ENCODE results near the gene TMEM253.
A peak's percentile ranks its signal among the peaks of the same experiment; 100 is the strongest.

Gene TMEM253

DNA sequence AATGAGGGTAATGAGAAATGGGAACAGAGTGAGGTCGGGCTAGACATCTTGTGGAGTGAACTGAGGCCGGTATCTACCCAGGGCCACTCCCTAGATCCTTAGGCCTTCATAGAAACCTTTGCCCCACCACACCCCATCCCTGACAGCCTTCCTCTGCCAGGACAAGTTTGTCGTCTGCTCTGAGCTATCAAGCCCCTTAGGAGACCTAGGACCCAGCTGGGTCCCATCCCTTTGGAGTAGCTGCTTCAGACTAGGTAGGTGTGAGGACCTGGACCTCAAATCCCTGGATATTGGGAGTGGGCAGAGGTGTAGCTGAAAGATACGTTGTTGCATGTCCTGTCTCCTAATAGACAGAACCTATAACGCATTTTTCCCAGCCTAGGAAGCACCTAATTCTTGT, at the start of gene TMEM253:
Gene TMEM253, plus strand, starts transcription at position 136 of the 400 bp plus-strand sequence. CDS start 278 bp downstream, outside the sequence.
- DNase-seq: no peak

DNA sequence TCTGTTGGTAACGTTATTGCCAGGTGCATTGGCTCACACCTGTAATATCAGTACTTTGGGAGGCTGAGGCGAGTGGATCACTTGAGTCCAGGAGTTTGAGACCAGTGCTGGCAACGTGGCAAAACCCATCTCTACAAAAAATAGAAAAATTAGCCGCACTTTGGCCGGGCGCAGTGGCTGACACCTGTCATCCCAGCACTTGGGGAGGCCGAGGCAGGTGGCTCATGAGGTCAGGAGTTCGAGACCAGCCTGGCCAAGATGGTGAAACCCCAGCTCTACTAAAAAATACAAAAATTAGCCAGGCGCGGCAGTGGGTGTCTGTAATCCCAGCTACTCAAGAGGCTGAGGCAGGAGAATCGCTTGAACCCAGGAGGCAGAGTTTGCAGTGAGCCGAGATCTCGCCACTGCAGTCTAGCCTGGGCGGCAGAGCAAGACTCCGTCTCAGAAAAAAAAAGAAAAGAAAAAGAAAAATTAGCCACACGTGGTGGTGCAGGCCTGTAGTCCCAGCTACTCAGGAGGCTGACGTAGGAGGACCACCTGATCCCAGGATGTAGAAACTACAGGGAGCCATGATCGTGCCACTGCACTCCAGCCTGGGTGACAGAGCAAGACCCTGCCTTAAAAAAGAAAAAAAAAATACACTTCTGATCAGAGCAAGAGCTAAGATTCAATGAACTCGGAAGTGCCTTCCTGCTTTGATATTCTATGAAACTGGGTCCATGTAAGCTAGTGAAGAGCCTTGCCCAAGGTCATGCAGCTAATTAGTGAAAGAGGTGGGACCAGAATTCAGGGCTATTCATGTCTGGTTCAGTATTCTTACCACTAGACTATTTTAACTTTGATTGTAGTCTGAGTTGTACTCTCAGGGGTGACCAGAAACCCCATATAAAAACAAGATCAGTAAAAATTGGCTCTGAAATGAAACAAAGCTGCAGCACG, 47.4 kb upstream of the TMEM253 start:
- DNase-seq: no peak

DNA sequence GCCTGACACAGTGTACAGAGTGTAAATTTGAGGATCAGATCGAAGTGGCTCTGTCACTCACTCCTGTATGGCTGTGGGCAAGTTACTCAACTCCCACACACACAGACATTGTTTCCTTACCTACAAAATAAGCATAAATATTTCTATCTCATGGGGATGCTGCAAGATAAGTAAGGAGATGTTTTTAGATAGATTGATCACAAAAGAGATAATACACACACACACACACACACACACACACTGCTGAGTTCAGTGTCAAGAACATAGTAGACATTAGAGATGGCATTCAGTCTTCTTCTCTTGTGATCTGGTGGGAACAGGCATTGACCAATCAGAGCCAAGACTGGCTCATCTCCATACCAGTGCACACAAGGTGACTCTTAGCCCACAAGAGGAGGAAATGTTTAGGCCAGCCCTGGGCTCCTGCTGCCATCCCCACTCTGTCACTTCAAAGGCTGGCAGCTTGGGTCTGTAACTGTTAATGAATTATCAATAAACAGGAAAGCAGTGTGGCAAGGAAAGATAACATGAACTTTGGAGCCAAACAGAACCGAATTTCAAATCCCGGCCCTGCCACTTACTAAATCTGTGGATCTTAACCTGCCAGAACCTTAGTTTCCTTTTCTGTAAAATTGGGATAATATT, 46.6 kb upstream of the TMEM253 start:
- peak; percentile 15 for DNase-seq

DNA sequence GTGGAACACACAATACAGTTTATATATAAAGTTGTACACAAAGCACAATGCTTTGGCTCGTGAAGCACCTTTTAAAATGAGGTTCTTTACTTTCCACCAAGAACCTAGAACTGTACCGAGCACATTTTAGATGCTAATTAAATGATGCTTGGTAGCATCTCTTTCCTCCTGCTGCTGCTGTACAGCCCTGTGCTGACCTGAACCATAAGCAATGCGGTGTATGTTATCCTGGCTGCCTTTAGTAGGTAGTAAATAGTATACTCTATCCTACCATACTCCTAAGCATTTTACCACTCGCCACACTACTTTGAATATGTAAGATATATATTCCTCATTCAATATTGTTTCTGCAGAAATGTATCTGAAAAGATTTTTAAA, 46.1 kb upstream of the TMEM253 start:
- DNase-seq: no peak

DNA sequence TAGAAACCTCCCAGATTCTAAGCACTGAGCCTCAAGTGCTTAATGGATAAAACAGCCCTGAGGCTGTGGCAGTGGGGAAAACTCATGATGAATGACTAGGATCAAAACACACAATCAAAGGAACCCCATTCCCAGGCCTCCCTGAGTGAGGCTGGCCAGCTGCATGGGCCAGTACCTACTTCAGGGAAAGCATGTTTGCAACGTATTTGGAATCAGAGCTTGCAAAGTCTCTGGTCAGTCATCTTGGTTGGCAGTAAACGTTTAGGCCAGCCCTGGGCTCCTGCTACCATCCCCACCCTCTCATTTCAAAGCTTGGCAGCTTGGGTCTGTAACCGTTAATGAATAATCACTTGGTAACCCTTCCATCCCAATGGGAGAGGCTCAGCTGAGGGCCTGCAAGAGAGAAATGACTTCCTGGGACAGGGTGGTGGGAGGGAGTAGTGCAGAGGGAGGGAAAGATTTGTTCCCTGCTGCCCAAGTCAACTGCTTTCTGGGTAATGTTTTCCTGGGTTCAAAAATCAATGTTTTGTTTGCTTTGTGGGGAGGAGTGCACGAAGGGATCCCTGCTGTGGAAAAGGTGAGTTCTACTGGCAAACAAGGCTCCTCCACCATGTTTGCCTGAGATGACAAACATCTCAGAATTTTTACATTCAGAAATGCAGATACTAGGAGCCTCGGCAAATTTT, 45.3 kb upstream of the TMEM253 start:
- DNase-seq: no peak

DNA sequence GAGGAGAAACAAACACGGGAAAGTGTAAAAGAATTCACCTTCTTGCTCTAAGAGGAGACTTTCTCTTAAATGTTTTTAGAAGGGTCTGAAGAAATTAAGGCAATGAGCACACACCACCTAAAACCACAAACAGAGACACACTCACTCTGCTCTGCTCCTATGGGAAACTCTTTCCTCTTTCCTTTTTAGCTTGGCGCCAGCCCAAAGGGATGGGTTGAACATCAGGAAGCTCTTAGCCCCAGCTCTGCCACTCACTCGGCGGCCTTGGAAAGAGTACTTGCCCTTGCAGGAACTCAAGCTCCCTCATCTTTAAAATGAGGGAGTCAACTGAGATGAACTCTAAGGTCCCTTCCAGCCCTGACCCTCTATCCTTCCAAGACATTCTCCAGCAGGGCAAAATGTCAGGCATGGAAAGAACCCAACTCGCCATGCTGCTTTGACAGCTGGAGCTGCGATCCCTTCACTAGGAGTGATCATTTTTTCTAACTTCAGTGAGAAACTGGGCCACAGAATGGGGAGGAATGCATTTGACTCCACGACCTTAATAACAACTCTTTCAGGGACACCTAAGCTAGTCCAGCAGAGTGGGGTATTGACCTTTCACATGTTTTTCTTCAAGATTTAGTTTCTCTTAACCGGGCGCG, 44.2 kb upstream of the TMEM253 start:
- no peak for DNase-seq

DNA sequence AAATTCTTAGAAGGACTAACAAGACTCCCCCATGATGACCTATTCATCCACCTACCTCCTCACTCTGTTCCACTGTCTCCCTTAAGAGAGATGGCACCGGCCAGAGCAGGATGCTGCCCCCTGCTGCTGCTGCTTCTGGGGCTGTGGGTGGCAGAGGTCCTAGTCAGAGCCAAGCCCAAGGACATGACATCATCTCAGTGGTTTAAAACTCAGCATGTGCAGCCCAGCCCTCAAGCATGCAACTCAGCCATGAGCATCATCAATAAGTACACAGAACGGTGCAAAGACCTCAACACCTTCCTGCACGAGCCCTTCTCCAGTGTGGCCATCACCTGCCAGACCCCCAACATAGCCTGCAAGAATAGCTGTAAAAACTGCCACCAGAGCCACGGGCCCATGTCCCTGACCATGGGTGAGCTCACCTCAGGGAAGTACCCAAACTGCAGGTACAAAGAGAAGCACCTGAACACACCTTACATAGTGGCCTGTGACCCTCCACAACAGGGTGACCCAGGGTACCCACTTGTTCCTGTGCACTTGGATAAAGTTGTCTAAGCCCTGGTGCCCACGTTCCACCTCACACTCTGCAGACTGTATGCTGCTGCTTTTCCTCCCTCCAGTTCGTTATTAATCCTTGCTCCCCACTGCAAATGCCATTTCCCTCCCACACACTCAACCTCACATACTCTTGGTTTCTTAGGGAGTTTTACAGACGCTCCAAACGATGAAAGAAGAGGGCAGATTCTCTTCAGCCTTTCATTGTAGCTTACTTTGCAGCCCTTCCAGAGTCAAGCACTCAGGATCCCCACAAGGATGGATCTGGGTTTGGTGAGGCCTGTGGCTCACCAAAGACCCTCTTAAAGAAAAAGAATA, 42.8 kb upstream of the TMEM253 start, which contains the start of gene RNASE8:
Gene RNASE8, plus strand, starts transcription at position 20 of the 873 bp plus-strand sequence. Its CDS starts 71 bp downstream, at position 91.
- DNase-seq: peak; percentile 51

DNA sequence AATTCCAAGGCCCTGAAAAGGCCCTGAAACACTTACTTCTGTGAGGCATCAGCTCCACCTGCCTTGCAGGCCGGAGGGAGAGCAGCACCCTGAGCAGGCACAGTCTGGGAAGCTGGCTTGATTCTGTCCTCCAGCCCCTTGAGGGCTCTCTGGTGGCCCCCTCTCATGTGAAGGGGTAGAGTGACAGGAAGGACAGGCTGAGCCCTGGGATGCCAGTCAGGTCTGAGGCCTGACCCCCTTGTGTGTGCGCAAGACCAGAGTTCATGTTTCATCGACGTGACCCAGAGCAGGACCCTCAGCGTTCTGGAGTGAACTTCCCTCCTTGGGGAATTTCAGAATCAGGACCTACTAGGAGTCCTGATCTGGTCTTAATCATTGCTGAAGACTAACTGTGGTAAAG, 42.0 kb upstream of the TMEM253 start:
- no peak for DNase-seq

DNA sequence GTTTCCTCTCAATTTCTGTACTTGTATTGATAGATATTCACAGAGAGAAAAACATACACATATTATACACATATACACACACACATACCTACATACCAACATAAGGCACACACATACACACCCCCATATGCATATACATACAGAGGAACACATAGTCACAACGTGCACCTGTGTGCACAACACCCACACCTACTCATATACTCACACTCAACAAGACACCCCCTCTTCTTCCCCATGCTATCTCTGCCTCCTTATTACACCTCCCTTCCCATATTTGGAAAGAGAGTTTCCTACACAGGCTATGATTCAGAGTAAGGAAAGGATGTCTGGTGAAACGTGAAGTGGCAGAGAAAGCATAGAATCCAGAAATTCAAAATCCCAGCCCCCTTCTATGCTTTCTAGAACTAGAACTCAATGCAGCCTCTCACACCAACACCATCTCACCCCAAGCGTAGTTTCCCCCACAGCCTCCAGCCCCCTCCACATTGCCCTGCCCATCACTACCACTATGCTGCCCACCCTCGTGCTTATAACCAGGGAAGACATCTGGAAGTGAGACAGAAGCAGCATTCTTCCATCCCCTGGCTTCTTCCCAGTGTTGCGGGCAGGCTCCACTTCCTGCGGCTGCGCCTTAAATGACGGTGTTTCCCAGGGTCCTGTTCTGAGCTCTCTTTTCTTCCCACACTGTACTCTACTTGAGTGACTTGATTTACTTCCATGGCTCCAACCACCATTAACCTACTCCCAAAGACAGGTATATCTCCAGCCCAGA, 40.8 kb upstream of the TMEM253 start:
- DNase-seq: no peak

DNA sequence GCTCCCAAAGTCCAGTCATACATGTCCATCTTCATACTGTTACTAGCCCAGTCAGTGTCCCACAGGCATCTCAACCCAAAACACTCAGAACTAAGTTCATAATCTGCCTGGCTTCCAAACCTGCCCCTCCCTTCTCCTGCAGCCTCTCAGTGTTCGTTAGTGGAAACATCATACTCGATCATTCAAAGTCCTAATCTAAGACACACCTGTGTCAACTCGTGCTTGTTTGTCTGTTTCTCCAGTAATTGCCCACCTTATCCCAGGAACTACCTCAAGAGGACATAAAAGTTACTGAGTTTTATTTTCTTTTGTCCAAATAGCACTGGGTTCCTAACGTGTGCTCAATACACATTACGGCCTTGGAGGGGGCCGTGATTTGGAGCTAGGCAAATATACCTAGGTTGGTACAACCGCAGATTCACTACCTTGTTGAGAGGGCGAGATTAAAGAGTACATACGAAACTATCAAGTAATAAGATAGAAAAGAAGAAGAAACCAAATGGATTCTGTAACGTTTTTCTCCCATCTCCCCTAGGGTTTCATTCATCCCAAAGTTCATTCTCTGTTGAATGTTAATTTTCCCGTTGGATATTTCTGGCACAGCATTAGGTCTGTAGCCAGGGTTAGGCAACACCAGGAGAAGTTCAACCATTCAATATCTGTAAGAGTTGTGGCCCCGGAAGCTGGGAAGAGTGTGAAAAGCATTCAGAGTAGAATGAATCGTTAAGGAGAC, 40.1 kb upstream of the TMEM253 start:
- DNase-seq: no peak

DNA sequence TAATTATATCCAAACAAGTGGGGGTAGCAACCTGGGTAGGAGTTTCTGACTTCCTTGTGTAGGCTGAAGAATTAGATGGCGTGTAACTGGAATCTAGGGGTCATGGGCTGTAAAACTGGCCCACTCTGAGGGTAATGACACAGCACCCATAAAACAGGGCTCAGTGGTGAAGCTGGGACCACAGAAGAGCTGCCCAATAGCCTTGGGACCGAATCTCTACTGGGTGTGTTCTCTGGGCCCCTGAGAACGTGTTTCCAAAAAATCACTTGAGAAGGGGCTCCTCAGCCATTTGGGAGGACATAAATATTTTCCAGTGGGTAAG, 39.6 kb upstream of the TMEM253 start:
- no peak for DNase-seq

DNA sequence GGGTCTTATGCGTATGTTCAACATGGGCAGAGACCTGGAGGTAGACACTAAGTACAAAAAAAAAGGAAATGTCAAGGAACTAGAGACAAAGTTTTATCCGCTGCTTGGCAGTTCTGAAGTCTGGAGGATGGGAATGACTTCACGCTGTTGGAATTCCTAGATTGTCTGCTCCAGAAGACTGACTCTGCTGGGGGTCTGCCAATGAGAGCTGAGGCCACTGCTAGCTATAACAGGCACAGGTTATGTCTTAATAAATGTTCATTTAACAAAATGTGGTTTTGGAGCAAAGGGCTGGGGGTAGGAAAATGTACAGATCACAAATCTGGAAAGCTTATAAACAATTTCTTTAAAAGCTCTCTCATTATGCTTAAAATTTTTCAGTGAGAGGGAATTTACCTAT, 37.4 kb upstream of the TMEM253 start:
- no peak for DNase-seq

DNA sequence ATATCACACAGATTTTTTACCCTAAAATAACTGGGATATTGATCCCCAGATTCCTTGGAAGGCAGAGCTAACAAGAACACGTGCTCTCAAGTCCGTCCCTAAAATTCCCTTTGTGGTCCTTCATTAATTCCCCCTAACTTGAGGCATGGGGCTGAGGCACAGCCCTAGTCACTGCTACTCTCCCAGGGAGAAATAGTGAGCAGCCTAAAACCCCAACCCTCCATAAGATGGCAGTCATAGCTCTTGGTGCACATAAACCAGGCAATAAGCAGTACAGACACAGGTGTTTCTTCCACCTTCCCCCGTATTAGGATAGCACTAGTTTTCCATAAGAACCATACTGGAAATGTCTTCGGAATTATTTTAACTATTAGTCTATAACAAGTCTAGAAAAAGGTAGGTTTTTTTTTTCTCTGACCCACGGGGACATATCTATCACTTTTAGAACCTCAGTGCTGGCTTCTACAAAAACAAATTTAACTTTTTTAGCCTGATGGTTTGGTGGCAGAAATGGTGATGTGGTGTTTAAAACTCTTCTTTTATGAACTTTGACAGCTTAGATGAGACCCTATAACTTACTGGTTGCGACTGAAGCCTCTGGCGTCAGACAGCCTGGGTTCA, 33.9 kb upstream of the TMEM253 start:
- DNase-seq: peak; percentile 41

DNA sequence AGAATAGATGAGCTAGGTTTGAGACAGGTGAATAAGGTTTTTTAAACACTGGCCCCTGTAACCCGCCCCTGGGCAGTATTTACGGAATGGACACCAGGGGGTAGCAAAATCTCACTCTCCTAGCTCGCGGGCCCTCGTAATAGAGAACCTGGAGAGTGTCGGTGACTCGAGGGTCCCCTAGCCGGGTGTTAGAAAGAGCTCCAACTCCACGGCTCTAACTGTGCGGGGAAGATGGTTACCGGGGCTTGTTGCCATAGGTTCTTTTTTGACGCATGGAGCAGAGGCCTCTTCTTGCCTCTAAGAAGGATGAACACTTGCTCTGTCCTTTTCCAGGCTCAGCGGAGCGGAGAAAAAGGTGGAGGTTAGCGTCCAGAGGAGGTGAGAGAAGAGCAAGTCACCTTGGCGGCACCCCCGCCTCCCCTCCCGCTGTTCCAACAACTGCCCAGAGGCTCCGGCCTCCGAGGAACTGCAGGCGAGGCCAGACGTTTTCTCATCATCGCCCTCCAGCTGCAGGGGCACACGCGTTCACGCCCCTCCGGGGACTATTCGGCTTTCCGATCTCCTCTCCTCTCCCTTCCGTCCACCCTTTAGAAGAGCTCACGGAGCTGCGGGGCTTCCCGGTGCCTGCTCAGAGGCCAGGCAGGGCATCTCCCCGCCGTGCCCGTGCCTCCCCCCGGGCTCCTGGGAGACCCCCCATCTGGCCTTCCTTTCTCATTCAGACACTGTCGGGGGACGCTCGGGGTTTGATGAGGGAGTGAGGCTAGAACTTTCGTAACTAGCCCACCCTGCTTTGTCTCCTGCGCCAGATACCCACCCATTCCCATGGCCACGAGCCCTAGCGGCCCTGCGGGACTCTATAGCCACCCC, 32.1 kb upstream of the TMEM253 start:
- peak; percentile 89 for DNase-seq

DNA sequence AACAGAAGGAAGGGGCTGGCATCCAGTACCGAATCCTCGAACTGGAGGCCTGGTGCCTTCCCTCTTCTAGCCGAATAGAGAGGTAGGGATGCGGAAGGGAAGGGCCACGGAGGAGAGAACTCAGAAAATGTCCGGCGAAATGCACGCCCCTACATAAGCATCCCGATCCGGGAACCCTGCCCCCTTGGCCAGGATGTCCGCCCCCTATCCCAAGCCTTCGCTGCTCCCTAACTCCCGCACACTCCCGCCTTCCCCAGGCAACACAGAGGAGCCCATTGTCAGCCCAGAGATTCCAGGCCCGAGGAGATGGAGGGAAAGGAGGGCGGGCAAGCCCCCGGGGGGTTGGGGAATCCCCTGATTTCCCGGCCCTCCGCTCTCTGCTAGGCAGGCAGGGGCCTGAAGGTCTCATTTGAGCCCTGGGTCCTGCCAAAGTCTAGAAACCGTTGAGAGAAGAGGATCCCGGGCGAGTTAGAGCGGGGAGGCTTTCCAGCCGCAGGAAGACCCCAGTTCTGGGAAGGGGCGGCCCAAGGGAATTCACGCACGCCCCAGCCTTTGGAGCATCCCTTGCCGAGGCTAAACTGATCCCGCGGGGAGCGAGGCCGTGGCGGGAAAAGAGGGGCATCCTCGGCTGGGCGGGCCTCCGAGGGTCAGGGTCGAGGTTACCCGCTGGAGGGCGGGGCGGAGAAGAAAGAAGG, 31.3 kb upstream of the TMEM253 start:
- DNase-seq: peak; percentile 15

DNA sequence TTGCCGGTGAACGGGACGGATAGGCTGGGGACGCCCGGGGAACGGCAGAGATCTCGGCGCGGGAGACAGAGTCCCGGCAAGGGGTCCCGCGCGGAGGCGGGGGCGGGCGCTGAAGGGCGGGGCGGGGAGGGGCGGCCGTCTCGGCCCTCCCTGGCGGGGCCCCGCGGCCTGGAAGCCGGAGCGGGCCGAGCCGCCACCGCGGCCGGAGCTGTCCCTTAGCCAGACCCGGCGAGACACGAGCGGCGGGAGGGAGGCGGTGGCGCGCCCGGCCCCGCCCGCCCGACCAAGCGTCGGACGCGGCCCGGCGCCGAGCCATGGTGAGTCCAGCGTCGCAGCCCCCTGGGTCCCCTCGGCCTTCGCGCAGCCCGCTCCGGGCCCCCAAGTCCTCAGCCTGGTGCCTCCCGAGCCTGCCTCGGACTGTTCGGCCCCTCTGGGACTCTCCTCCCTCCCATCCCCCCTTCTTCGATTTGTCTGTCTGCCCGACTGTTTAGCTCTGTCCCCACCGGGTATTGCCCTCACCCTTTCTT, 30.7 kb upstream of the TMEM253 start, which contains the start of gene ARHGEF40:
Gene ARHGEF40, plus strand, starts transcription at position 222 of the 527 bp plus-strand sequence. Its CDS starts 93 bp downstream, at position 315.
- DNase-seq: peak; percentile 41

DNA sequence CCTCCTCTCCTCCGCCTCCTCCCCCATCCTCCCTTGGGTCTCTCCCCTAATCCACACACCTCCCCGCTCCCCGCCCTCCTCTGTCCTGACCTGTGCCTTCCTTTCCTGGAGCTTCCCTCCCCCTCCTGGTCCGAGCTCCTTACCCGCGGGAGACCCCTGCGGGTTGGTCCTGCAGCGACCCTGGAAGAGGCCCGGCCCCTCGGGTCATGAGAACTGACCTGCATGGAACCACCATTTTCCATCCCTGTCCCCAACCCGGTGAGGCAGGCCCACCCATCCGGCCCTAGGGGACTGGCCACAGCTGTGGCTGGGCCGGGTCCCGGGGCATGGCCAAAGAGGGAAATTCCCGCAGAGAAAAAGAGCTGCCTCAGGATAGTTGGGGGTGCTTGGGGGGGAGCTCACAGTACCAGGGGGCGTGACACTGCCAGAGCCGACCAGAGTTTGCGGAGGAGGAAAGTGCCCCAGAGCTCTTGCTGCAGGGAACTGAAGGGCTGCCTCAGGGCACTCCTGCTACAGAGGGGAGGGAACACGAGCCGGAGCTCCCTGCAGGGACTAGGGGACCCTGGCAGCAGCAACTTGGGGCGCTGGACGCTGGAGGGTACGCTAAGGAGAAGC, 30.1 kb upstream of the TMEM253 start:
- no peak for DNase-seq
